Liver (tissue), 9 donors: ENCODE measurements around the gene SCYGR1. TPM values are rescaled to one million over a fixed set of nuclear protein-coding genes. Genes with fewer than 3 reads are reported as not detected.

Experiments
- DNase-seq: peaks from one replicate; pipeline ENCODE4 v3.0.0-alpha.2; 2017; ENCODE audit warnings: low spot score
- H3K27ac ChIP-seq, 2 donors: one replicate each; pipeline ENCODE4 v1.7.0; 2013; ENCODE audit warnings: inconsistent platforms in 2 of 2, low read length in 2 of 2, control low read depth in 1 of 2, low read depth in 1 of 2, mild to moderate bottlenecking in 1 of 2
- H3K27me3 ChIP-seq, 4 donors: one replicate each; pipeline versions ENCODE4 v1.6.1 to v1.7.0; 2013; ENCODE audit warnings: low read length in 3 of 4, inconsistent platforms in 1 of 4, mild to moderate bottlenecking in 1 of 4, moderate library complexity in 1 of 4; ENCODE audit not compliant: control insufficient read depth in 4 of 4, insufficient read depth in 4 of 4
- H3K36me3 ChIP-seq, 4 donors: one replicate each; pipeline versions ENCODE4 v1.6.1 to v1.7.0; 2013; ENCODE audit warnings: low read length in 3 of 4, mild to moderate bottlenecking in 3 of 4, low read depth in 1 of 4, moderate library complexity in 1 of 4; ENCODE audit not compliant: control insufficient read depth in 4 of 4, insufficient read depth in 3 of 4
- H3K4me1 ChIP-seq, 4 donors: one replicate each; pipeline versions ENCODE4 v1.6.1 to v1.7.0; 2013; ENCODE audit warnings: low read length in 3 of 4, mild to moderate bottlenecking in 3 of 4, moderate library complexity in 1 of 4; ENCODE audit not compliant: control insufficient read depth in 4 of 4, insufficient read depth in 4 of 4
- H3K4me3 ChIP-seq, 3 donors: one replicate each; pipeline versions ENCODE4 v1.6.1 to v1.7.0; 2013; ENCODE audit warnings: low read length in 3 of 3, control low read depth in 1 of 3, low read depth in 1 of 3, mild to moderate bottlenecking in 1 of 3
- H3K9ac ChIP-seq, 2 donors: one replicate each; pipeline ENCODE4 v1.7.0; 2013; ENCODE audit warnings: low read length in 2 of 2, mild to moderate bottlenecking in 2 of 2, moderate library complexity in 2 of 2, control low read depth in 1 of 2, low read depth in 1 of 2
- H3K9me3 ChIP-seq, 4 donors: one replicate each; pipeline versions ENCODE4 v1.6.1 to v1.7.0; 2013; ENCODE audit warnings: low read length in 3 of 4; ENCODE audit not compliant: control insufficient read depth in 4 of 4
- ATF3 ChIP-seq: IDR thresholded peaks from 2 replicates; pipeline ENCODE4 v1.6.1; 2016; ENCODE audit warnings: antibody characterized with exemption
- EGR1 ChIP-seq, 2 donors: IDR thresholded peaks; 2 replicates each; pipeline ENCODE4 v1.6.1; 2016 to 2018; ENCODE audit warnings: antibody characterized with exemption in 2 of 2, low read depth in 2 of 2
- FOXA1 ChIP-seq: IDR thresholded peaks from 2 replicates; pipeline ENCODE4 v1.6.1; 2016; ENCODE audit warnings: antibody characterized with exemption
- FOXA2 ChIP-seq: IDR thresholded peaks from 2 replicates; pipeline ENCODE4 v1.6.1; 2016; ENCODE audit warnings: antibody characterized with exemption
- GABPA ChIP-seq, 2 donors: IDR thresholded peaks in 1 of 2; conservative IDR thresholded peaks in 1 of 2; 2 replicates each; pipeline ENCODE4 v1.6.1; 2016; ENCODE audit warnings: antibody characterized with exemption in 2 of 2, mild to moderate bottlenecking in 1 of 2, moderate library complexity in 1 of 2
- HNF4A ChIP-seq, 2 donors: conservative IDR thresholded peaks; 2 replicates each; pipeline ENCODE4 v1.6.1; 2016; ENCODE audit warnings: antibody characterized with exemption in 2 of 2, mild to moderate bottlenecking in 2 of 2
- HNF4G ChIP-seq: IDR thresholded peaks from 2 replicates; pipeline ENCODE4 v1.6.1; 2016; ENCODE audit warnings: antibody characterized with exemption
- JUND ChIP-seq, 2 donors: IDR thresholded peaks; 2 replicates each; pipeline ENCODE4 v1.6.1; 2016; ENCODE audit warnings: antibody characterized with exemption in 2 of 2
- NR2F2 ChIP-seq: IDR thresholded peaks from 2 replicates; pipeline ENCODE4 v1.6.1; 2016; ENCODE audit warnings: antibody characterized with exemption
- RAD21 ChIP-seq, 2 donors: IDR thresholded peaks; 2 replicates each; pipeline ENCODE4 v1.6.1; 2016; ENCODE audit warnings: antibody characterized with exemption in 2 of 2, mild to moderate bottlenecking in 2 of 2
- REST ChIP-seq: IDR thresholded peaks from 2 replicates; pipeline ENCODE4 v1.6.1; 2016; ENCODE audit warnings: antibody characterized with exemption, mild to moderate bottlenecking
- RXRA ChIP-seq, 2 donors: IDR thresholded peaks; 2 replicates each; pipeline ENCODE4 v1.6.1; 2017 to 2018; ENCODE audit warnings: antibody characterized with exemption in 2 of 2, mild to moderate bottlenecking in 1 of 2
- SP1 ChIP-seq: IDR thresholded peaks from 2 replicates; pipeline ENCODE4 v1.6.1; 2018; ENCODE audit warnings: antibody characterized with exemption, mild to moderate bottlenecking
- TAF1 ChIP-seq: conservative IDR thresholded peaks from 2 replicates; pipeline ENCODE4 v1.6.1; 2016; ENCODE audit warnings: antibody characterized with exemption, mild to moderate bottlenecking
- WGBS: extraction: QIAGEN DNeasy Blood & Tissue Kit; methylation state at CpG from one replicate; pipeline ENCODE4 v1.1.7; 2013; 5-methylcytosine and 5-hydroxymethylcytosine counted together
- polyA plus RNA-seq, 2 donors: library from polyadenylated mRNA; stranded (reverse) in 1 of 2; unstranded in 1 of 2; fragments of 200-250 nt in 1 of 2; fragments of >200 nt in 1 of 2; fragmentation: Nextera tagmentation in 1 of 2; extraction: Ambion mirVana in 1 of 2; gene quantifications; one replicate each; pipeline versions ENCODE4 v1.2.1 to v1.2.3, GENCODE V29; 2013 to 2015
- total RNA-seq, 2 donors: library from RNA; depleted of rRNA; stranded (reverse); fragments of >200 nt; gene quantifications; one replicate each; pipeline ENCODE4 v1.2.3, GENCODE V29; 2014
- TF ChIP-seq, protein P1 (sequence below): fragments of 150-350 bp; IDR thresholded peaks from 2 replicates; pipeline ENCODE4 v1.5.1; 2017; ENCODE audit warnings: improper control_type of control experiment, low read depth, low read length; ENCODE audit not compliant: missing input control
- TF ChIP-seq, protein P2 (sequence below): IDR thresholded peaks from 2 replicates; pipeline ENCODE4 v1.6.1; 2016; ENCODE audit warnings: antibody characterized with exemption
- donor health status: healthy.
- donor health status: healthy.
- donor health status: healthy.
- donor health status: healthy.
- donor health status: healthy.

Gene SCYGR1
- total and polyA plus RNA-seq, 4 donors: not detected

DNA sequence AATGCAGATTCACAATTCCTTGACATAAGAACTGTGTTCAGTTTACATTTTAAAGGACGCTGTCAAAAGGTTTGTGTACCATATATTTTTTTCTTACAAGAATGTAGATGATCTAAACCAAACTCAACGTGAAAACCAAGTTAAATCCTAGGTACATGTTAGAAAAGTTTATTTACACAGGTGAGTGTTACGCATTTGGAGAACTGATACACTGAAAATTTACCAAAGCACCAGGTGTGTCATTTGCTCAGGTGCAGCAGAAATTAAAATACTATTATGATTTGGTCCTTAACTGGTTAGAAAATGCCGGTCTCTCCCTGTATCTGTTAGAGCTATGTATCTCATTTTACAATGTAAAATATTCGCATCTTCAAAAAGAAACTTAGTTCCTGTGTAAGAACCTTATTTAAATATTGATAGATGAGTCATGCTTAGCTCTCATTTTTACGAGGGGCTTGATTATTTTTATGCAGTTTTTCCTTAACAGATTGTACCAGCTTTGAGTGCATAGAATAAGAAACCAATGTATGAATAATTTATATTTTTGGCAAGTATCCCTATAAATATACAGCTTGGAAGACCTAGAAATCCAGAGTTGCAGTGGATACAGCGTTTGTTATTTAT lies 37.6 kb downstream of the SCYGR1 start:
- Histone ChIP-seq H3K36me3 (peaks cover 2 to 23% (median 10%) of the 10 kb centered on the region in 4 donors), H3K4me3 (no peak overlapping the region), H3K9me3 (no peaks in the 10 kb centered on the region), H3K27ac (no peak overlapping the region), H3K27me3 (no peaks in the 10 kb centered on the region), H3K9ac (no peak overlapping the region), H3K4me1 (no peaks in the 10 kb centered on the region)
- TF ChIP-seq GABPA (IDR thresholded peaks at IDR 0.05 in 1 of 2, conservative IDR thresholded peaks at IDR 0.05 in 1 of 2) (no peak), FOXA2 (no peak), FOXA1 (no peak), NR2F2 (no peak), HNF4G (no peak), SP1 (no peak), TAF1 (no peak), RAD21 (IDR thresholded peaks at IDR 0.05) (no peak), JUND (IDR thresholded peaks at IDR 0.05) (no peak), REST (no peak), HNF4A (conservative IDR thresholded peaks at IDR 0.05) (no peak), ATF3 (no peak), RXRA (IDR thresholded peaks at IDR 0.05) (no peak)
- TF ChIP-seq, protein P1, sequence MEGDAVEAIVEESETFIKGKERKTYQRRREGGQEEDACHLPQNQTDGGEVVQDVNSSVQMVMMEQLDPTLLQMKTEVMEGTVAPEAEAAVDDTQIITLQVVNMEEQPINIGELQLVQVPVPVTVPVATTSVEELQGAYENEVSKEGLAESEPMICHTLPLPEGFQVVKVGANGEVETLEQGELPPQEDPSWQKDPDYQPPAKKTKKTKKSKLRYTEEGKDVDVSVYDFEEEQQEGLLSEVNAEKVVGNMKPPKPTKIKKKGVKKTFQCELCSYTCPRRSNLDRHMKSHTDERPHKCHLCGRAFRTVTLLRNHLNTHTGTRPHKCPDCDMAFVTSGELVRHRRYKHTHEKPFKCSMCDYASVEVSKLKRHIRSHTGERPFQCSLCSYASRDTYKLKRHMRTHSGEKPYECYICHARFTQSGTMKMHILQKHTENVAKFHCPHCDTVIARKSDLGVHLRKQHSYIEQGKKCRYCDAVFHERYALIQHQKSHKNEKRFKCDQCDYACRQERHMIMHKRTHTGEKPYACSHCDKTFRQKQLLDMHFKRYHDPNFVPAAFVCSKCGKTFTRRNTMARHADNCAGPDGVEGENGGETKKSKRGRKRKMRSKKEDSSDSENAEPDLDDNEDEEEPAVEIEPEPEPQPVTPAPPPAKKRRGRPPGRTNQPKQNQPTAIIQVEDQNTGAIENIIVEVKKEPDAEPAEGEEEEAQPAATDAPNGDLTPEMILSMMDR: no peak
- TF ChIP-seq, protein P2, sequence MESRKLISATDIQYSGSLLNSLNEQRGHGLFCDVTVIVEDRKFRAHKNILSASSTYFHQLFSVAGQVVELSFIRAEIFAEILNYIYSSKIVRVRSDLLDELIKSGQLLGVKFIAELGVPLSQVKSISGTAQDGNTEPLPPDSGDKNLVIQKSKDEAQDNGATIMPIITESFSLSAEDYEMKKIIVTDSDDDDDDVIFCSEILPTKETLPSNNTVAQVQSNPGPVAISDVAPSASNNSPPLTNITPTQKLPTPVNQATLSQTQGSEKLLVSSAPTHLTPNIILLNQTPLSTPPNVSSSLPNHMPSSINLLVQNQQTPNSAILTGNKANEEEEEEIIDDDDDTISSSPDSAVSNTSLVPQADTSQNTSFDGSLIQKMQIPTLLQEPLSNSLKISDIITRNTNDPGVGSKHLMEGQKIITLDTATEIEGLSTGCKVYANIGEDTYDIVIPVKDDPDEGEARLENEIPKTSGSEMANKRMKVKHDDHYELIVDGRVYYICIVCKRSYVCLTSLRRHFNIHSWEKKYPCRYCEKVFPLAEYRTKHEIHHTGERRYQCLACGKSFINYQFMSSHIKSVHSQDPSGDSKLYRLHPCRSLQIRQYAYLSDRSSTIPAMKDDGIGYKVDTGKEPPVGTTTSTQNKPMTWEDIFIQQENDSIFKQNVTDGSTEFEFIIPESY: no peak
- DNase-seq: no peak
- 91% methylated on average over 7 of the region's 7 CpGs for WGBS

DNA sequence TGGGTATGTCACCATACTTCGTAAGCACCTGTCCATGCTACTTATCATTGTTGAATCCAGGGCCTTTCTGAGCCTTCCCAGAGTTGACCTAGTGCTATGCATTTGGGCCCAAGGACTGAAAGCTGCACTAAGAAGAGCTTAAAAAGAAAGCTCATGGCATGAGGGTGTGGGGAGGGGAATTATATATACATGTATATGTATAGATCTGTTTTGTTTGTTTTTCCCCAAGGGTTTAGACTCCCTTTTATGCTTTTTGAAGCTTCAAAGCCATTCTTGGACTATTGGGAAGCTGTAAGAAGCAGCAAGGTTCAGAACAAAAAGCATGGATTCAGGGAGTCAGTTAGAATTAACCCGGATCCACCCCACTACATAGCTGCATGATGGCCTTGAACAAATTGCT lies 39.4 kb downstream of the SCYGR1 start:
- TF ChIP-seq EGR1 (IDR thresholded peaks at IDR 0.05; ENCODE audit: low read depth in 2 of 2): no peak
- no peak for TF ChIP-seq TAF1
- TF ChIP-seq GABPA (IDR thresholded peaks at IDR 0.05 in 1 of 2, conservative IDR thresholded peaks at IDR 0.05 in 1 of 2): no peak
- TF ChIP-seq FOXA1: no peak
- no peak for TF ChIP-seq REST
- TF ChIP-seq RAD21 (IDR thresholded peaks at IDR 0.05): no peak
- TF ChIP-seq SP1: no peak
- no peak overlapping the region for H3K9ac ChIP-seq
- peaks cover 2 to 24% (median 10%) of the 10 kb centered on the region in 4 donors for H3K36me3 ChIP-seq
- H3K9me3 ChIP-seq: no peaks in the 10 kb centered on the region
- no peaks in the 10 kb centered on the region for H3K4me1 ChIP-seq
- H3K27ac ChIP-seq: no peak overlapping the region
- WGBS: 98% methylated on average over 2 of the region's 2 CpGs
- no peaks in the 10 kb centered on the region for H3K27me3 ChIP-seq
- no peak for DNase-seq
- H3K4me3 ChIP-seq: no peak overlapping the region
